ENCODE data around the gene CXCL8.

DNA sequence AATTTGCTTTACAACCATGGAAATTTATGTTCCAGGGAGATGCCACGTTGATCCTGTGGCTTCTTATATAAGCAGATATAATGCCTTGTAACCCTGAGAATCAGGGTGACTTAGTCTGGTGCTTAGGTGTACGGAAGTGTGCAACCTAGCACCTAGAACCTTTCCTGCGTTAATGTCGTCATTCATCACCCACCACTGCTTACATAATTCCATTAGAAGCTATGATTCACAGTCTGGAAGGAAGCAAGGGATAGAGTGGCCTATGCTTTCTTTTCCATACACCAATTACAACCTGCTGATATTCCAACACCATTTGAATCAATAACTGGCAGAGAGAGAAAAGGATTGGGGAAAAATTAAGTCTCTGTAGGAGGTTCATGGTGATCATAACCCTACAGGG lies 17.3 kb upstream of the CXCL8 start:
- TF ChIP-seq EZH2phosphoT487 (IDR thresholded peaks at IDR 0.05; ENCODE audit: insufficient read depth, low read depth): no peak
- no peak for TF ChIP-seq EZH2 (IDR thresholded peaks at IDR 0.05; ENCODE audit: insufficient read depth, poor library complexity, severe bottlenecking)

Measured in GM23248 (cell line).